Kidney (tissue), 14 donors: ENCODE results near the gene NKTR. TPM values are rescaled to one million over a fixed set of nuclear protein-coding genes. Genes with fewer than 3 reads are reported as not detected.

Experiments used
- DNase-seq, 5 donors: peaks; one replicate each; pipeline ENCODE4 v3.0.0-alpha.2; 2013 to 2020
- FAIRE-seq: peaks from 2 replicates; lab custom pipeline; 2012; peaks lifted over from hg19 to GRCh38; lab: Jason Lieb, UNC
- H3K27ac ChIP-seq, 2 donors: one replicate each; pipeline ENCODE4 v1.7.0; 2013; ENCODE audit warnings: low read depth in 2 of 2, low read length in 2 of 2, inconsistent platforms in 1 of 2
- H3K27me3 ChIP-seq: one replicate; pipeline ENCODE4 v1.7.1; 2013; ENCODE audit warnings: low read length, inconsistent platforms; ENCODE audit not compliant: control insufficient read depth, insufficient read depth
- H3K36me3 ChIP-seq, 3 donors: one replicate each; pipeline versions ENCODE4 v1.7.0 to v1.7.1; 2013; ENCODE audit warnings: low read length in 3 of 3, control low read depth in 1 of 3, inconsistent platforms in 1 of 3; ENCODE audit not compliant: insufficient read depth in 3 of 3, control insufficient read depth in 2 of 3
- H3K4me1 ChIP-seq, 3 donors: one replicate each; pipeline versions ENCODE4 v1.7.0 to v1.7.1; 2013; ENCODE audit warnings: low read length in 3 of 3, inconsistent platforms in 1 of 3, low read depth in 1 of 3; ENCODE audit not compliant: control insufficient read depth in 2 of 3, insufficient read depth in 2 of 3
- H3K4me3 ChIP-seq, 3 donors: one replicate each; pipeline versions ENCODE4 v1.7.0 to v1.8.1; 2013; ENCODE audit warnings: low read length in 3 of 3, control low read depth in 1 of 3, inconsistent platforms in 1 of 3
- H3K9ac ChIP-seq, 3 donors: one replicate each; pipeline versions ENCODE4 v1.7.0 to v1.7.1; 2013; ENCODE audit warnings: low read length in 3 of 3, control low read depth in 1 of 3, inconsistent platforms in 1 of 3
- H3K9me3 ChIP-seq, 3 donors: one replicate each; pipeline versions ENCODE4 v1.7.0 to v1.7.1; 2013; ENCODE audit warnings: low read length in 3 of 3, control low read depth in 1 of 3, inconsistent platforms in 1 of 3; ENCODE audit not compliant: control insufficient read depth in 2 of 3, insufficient read depth in 1 of 3
- intact Hi-C: fragments of 100-400 bp; cut with DNase I; formaldehyde crosslinking; loops from one replicate; pipeline ENCODE4 v1.11.1; 2022
- polyA plus RNA-seq: library from polyadenylated mRNA; stranded (reverse); fragments of 350-450 nt; fragmentation: Illumina TruSeq; extraction: RNeasy Lipid Tissue Mini Kit (QIAGEN cat#74804); gene quantifications from one replicate; pipeline ENCODE4 v1.2.3, GENCODE V29; 2014; ENCODE audit warnings: low read depth, low replicate concordance; ENCODE audit not compliant: insufficient read depth
- total RNA-seq: library from RNA; stranded (reverse); fragmentation: NEBNext Ultra II Directional; extraction: Animal tissue kit (Norgen Biotek cat#: 25700); gene quantifications from one replicate; pipeline ENCODE4 v1.2.1, GENCODE V29; 2021
- TF ChIP-seq, protein P1 (sequence below): IDR thresholded peaks from 3 replicates; pipeline ENCODE4 v1.5.1; 2012; ENCODE audit warnings: mild to moderate bottlenecking, moderate library complexity, borderline replicate concordance; ENCODE audit not compliant: insufficient read depth; ENCODE audit errors: extremely low read depth
- donor health status: control.
- donor health status: control.
- donor health status: control.
- donor health status: control.
- donor health status: control.
- donor health status: DM: yes; HTN: yes; CAD: no.
- donor health status: Normal renal cell carcinoma (clear cell type).

Gene NKTR
- total and polyA plus RNA-seq, 2 donors from 2014 or later = 9.2 to 81.1 TPM

DNA sequence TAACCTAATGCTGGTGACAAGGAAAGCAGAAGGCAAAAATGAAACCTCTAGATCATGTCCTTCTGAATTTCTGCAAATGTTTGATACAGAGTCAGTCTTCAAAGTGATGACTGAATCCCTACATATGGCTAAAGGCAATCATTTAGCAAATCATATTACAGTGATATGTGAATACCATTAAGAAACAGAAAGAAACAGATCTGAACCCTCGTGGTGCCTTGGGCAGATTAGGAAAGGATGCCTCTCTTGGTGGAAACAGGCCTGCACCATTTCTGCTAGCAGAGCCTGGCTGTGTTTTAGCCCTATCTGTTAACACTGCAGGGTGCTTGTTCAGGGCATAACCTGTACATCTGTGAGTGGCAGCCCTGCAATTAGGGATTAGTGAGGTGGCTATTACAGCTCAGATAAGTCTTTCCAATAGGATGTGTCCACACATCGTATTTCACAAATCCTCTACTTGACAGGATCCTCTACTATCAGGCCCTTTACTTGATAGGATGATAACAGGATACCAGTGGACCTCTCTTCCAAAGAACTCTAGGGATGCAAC, 30.8 kb upstream of the NKTR start:
- peaks cover 3 to 5% (median 5%) of the 10 kb centered on the region in 3 donors for H3K36me3 ChIP-seq

DNA sequence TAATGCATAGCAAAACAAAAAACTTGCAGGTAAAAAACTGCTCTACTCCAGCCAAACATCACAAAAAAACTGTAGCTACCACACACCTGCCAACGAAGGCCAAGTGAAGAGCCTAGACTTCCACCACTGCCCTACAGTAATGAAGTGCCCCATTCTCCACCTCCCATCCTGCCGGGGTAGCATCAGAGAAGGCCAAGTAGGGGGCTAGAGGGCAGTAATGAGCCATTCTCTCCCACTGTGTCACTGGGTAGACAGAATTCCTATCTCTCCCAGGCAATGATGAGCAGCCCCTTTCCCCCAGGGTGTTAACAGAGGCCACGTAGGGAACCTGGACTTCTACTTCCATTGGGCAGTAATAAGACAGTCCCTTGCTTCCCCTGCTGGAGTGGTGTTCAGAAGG, 28.2 kb upstream of the NKTR start:
- FAIRE-seq (no peak), DNase-seq (peak in 2 of 5 donors; percentile 8 to 16)
- TF ChIP-seq, protein P1, sequence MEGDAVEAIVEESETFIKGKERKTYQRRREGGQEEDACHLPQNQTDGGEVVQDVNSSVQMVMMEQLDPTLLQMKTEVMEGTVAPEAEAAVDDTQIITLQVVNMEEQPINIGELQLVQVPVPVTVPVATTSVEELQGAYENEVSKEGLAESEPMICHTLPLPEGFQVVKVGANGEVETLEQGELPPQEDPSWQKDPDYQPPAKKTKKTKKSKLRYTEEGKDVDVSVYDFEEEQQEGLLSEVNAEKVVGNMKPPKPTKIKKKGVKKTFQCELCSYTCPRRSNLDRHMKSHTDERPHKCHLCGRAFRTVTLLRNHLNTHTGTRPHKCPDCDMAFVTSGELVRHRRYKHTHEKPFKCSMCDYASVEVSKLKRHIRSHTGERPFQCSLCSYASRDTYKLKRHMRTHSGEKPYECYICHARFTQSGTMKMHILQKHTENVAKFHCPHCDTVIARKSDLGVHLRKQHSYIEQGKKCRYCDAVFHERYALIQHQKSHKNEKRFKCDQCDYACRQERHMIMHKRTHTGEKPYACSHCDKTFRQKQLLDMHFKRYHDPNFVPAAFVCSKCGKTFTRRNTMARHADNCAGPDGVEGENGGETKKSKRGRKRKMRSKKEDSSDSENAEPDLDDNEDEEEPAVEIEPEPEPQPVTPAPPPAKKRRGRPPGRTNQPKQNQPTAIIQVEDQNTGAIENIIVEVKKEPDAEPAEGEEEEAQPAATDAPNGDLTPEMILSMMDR = peak; percentile 27
- no peak overlapping the region for H3K27ac ChIP-seq
- H3K4me1 ChIP-seq = no peaks in the 10 kb centered on the region
- H3K4me3 ChIP-seq = no peak overlapping the region
- intact Hi-C loops = no loop called here
- no peak overlapping the region for H3K9ac ChIP-seq
- peaks cover 0 to 3% (median 0%) of the 10 kb centered on the region in 3 donors for H3K36me3 ChIP-seq
- H3K27me3 ChIP-seq = no peaks in the 10 kb centered on the region
- H3K9me3 ChIP-seq = peaks cover 0 to 11% (median 0%) of the 10 kb centered on the region in 3 donors

More for the DNA sequence above, 30.8 kb upstream of the NKTR start:
- Histone ChIP-seq H3K4me1 (no peaks in the 10 kb centered on the region), H3K9me3 (peaks cover 0 to 1% (median 0%) of the 10 kb centered on the region in 3 donors), H3K4me3 (no peak overlapping the region), H3K9ac (no peak overlapping the region), H3K27ac (no peak overlapping the region), H3K27me3 (no peaks in the 10 kb centered on the region)
- TF ChIP-seq, protein P1 = no peak
- intact Hi-C loops = no loop called here
- no peak for DNase-seq
- no peak for FAIRE-seq

DNA sequence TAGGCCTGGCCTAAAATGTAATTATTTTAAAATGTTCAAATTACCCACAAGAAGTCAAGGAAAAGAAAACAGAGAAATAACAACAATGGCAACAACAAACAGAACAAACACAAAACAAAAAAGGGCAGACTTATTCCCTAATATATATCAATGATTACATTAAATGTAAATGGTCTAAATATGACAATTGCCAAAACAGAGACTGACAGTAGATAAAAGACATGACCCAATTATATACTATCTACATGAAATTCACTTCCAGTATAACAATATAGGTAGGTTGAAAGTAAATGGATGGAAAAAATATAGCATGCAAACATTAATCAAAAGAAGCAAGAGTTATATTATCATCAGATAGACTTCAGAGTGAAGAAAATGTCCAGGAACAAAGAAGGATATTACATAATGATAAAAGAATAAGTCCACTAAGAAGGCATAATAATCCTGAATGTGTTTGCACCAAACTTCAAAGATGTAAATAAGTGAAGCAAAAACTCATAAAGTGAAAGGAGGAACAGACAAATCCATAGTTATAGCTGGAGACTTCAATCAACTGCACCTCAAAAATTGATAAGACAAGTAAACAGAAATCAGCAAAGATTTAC, 25.2 kb upstream of the NKTR start:
- H3K27ac ChIP-seq = no peak overlapping the region
- FAIRE-seq (no peak), DNase-seq (no peak)
- H3K27me3 ChIP-seq = no peaks in the 10 kb centered on the region
- H3K9ac ChIP-seq = no peak overlapping the region
- peaks cover 0 to 11% (median 0%) of the 10 kb centered on the region in 3 donors for H3K9me3 ChIP-seq
- no peaks in the 10 kb centered on the region for H3K4me1 ChIP-seq
- TF ChIP-seq, protein P1 = no peak
- intact Hi-C loops = no loop called here
- peaks cover 0 to 2% (median 0%) of the 10 kb centered on the region in 3 donors for H3K36me3 ChIP-seq
- H3K4me3 ChIP-seq = no peak overlapping the region
